ENCODE measurements around the gene SNED1.

DNA sequence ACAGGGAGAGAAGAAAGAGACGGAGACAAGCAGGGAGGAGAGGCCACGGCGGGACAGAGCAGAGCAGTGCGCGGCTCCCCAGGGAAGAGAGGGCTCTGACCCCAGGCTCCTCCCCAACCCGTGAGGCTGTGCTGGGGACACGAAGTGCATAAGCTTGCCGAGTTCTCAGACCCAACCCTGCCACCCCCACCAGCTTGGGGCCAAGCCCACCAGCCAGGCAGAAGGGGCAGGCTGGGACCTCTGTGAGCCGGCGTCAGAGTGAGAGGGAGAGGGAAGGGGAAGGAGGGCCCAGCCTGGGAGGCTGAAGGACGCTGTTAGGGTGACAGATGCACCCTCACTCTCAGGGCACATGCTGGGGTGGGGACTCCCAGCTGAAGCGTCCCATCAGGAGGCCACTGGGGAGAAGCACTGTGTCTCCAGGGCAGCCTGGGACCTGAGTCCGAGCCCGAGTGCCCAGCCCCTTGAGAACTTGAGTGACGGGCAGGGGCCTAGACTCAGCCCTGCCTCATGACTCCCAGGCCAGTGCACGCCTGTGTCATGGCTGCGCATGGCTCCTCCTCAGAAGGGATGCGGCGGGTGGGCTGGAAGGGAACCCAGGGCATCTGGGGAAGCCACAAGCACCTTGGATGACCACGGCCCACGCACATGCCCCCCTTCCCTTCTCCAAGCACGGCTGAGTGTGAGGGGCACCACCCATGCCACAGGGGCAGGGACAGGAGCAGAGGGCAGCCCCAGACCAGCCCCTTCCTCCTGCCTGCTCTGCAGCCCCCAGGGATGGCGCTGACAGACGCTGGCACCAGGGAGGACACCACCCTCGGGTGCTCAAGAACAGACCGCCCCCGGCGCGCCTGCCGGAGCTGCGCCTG, 72.6 kb downstream of the SNED1 start:
- TF ChIP-seq EZH2phosphoT487 (IDR thresholded peaks at IDR 0.05; ENCODE audit: insufficient read depth, low read depth) (no peak), EZH2 (IDR thresholded peaks at IDR 0.05; ENCODE audit: insufficient read depth, poor library complexity, severe bottlenecking) (no peak)

All from GM23248 (cell line).